ENCODE results near the gene EHD4.
A peak's percentile ranks its signal among the peaks of the same experiment; 100 is the strongest.

The EHD4 gene

GRCh38 chr15:41992151-41992802 is 19.9 kb upstream of the EHD4 start:
- no peaks in the 10 kb centered on the region for H3K79me2 ChIP-seq (ENCODE audit: insufficient read depth, low read depth)
- H3K27ac ChIP-seq = no peak overlapping the region
- no peak overlapping the region for H3K4me3 ChIP-seq (IDR thresholded peaks at IDR 0.05; ENCODE audit: insufficient read depth, low read depth, low read length)
- no peak overlapping the region for H3K9ac ChIP-seq
- TF ChIP-seq, protein P1, sequence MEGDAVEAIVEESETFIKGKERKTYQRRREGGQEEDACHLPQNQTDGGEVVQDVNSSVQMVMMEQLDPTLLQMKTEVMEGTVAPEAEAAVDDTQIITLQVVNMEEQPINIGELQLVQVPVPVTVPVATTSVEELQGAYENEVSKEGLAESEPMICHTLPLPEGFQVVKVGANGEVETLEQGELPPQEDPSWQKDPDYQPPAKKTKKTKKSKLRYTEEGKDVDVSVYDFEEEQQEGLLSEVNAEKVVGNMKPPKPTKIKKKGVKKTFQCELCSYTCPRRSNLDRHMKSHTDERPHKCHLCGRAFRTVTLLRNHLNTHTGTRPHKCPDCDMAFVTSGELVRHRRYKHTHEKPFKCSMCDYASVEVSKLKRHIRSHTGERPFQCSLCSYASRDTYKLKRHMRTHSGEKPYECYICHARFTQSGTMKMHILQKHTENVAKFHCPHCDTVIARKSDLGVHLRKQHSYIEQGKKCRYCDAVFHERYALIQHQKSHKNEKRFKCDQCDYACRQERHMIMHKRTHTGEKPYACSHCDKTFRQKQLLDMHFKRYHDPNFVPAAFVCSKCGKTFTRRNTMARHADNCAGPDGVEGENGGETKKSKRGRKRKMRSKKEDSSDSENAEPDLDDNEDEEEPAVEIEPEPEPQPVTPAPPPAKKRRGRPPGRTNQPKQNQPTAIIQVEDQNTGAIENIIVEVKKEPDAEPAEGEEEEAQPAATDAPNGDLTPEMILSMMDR (conservative IDR thresholded peaks at IDR 0.05; ENCODE audit: low read depth, low read length) = no peak
- H4K20me1 ChIP-seq (ENCODE audit: insufficient read depth) = no peaks in the 10 kb centered on the region
- H3K4me1 ChIP-seq (ENCODE audit: low read depth, poor library complexity, severe bottlenecking) = no peaks in the 10 kb centered on the region
- H3K4me2 ChIP-seq = no peak overlapping the region
- H3K36me3 ChIP-seq (ENCODE audit: insufficient read depth) = no peaks in the 10 kb centered on the region
- no peaks in the 10 kb centered on the region for H3K27me3 ChIP-seq (ENCODE audit: insufficient read depth, low read depth)
- no peak overlapping the region for H2AFZ ChIP-seq (ENCODE audit: low read depth)

GRCh38 chr15:41990691-41991090 is 18.3 kb upstream of the EHD4 start:
- H3K9ac ChIP-seq = no peak overlapping the region
- H3K36me3 ChIP-seq (ENCODE audit: insufficient read depth) = no peaks in the 10 kb centered on the region
- H4K20me1 ChIP-seq (ENCODE audit: insufficient read depth) = no peaks in the 10 kb centered on the region
- no peak overlapping the region for H3K27ac ChIP-seq
- H3K79me2 ChIP-seq (ENCODE audit: insufficient read depth, low read depth) = no peaks in the 10 kb centered on the region
- H3K4me2 ChIP-seq = no peak overlapping the region
- no peak overlapping the region for H3K4me3 ChIP-seq (IDR thresholded peaks at IDR 0.05; ENCODE audit: insufficient read depth, low read depth, low read length)
- no peak overlapping the region for H2AFZ ChIP-seq (ENCODE audit: low read depth)
- TF ChIP-seq, protein P1 (conservative IDR thresholded peaks at IDR 0.05; ENCODE audit: low read depth, low read length) = no peak
- H3K4me1 ChIP-seq (ENCODE audit: low read depth, poor library complexity, severe bottlenecking) = no peaks in the 10 kb centered on the region
- no peaks in the 10 kb centered on the region for H3K27me3 ChIP-seq (ENCODE audit: insufficient read depth, low read depth)

- Histone ChIP-seq H3K79me2 (ENCODE audit: insufficient read depth, low read depth) (no peaks in the 10 kb centered on the region), H4K20me1 (ENCODE audit: insufficient read depth) (no peaks in the 10 kb centered on the region), H2AFZ (ENCODE audit: low read depth) (no peak overlapping the region)
Measured at GRCh38 chr15:41990243-41990605, 17.9 kb upstream of the EHD4 start.

DNA sequence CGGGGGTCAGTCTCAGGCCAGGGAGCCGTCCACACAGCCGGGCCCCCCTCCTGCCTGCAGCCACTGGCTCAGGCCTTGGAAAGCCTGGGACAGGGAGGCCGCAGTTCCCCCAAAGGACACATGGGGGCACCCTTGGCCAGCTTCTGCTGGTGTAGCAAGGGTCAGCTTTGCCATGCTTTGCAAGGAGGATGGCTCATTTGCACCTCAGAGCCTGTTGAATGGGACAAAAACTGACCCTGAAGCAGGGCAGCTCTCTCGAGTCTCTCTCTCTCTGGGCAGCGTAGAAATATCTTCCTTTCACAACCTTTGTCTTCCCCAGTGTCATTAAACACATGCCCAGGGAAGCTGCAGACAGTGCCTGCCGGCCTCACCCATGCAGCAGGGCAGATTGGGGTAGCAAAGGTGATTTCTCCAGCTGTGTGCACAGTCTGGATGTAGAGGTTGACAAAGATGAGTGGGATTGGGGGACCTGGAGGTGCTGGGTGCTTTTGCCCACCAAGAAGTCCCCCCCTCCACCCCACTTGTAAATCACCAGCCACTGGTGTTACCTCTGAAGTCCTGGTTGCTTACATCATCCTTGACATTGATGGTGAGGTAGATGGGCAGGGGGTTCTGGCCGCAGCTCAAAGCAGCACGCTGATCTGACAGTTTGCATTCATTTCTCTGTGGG is 17.4 kb upstream of the EHD4 start:
- no peak overlapping the region for H2AFZ ChIP-seq (ENCODE audit: low read depth)
- no peaks in the 10 kb centered on the region for H3K27me3 ChIP-seq (ENCODE audit: insufficient read depth, low read depth)
- H3K9ac ChIP-seq = no peak overlapping the region
- H3K4me3 ChIP-seq (IDR thresholded peaks at IDR 0.05; ENCODE audit: insufficient read depth, low read depth, low read length) = no peak overlapping the region
- no peaks in the 10 kb centered on the region for H4K20me1 ChIP-seq (ENCODE audit: insufficient read depth)
- H3K79me2 ChIP-seq (ENCODE audit: insufficient read depth, low read depth) = no peaks in the 10 kb centered on the region
- H3K4me2 ChIP-seq = no peak overlapping the region
- no peaks in the 10 kb centered on the region for H3K36me3 ChIP-seq (ENCODE audit: insufficient read depth)
- H3K27ac ChIP-seq = no peak overlapping the region
- no peaks in the 10 kb centered on the region for H3K4me1 ChIP-seq (ENCODE audit: low read depth, poor library complexity, severe bottlenecking)
- TF ChIP-seq, protein P1 (conservative IDR thresholded peaks at IDR 0.05; ENCODE audit: low read depth, low read length) = peak; percentile 89

More at GRCh38 chr15:41990243-41990605, 17.9 kb upstream of the EHD4 start:
- no peak overlapping the region for H3K4me3 ChIP-seq (IDR thresholded peaks at IDR 0.05; ENCODE audit: insufficient read depth, low read depth, low read length)
- no peaks in the 10 kb centered on the region for H3K4me1 ChIP-seq (ENCODE audit: low read depth, poor library complexity, severe bottlenecking)
- H3K27me3 ChIP-seq (ENCODE audit: insufficient read depth, low read depth) = no peaks in the 10 kb centered on the region
- TF ChIP-seq, protein P1 (conservative IDR thresholded peaks at IDR 0.05; ENCODE audit: low read depth, low read length) = no peak
- no peak overlapping the region for H3K9ac ChIP-seq
- no peaks in the 10 kb centered on the region for H3K36me3 ChIP-seq (ENCODE audit: insufficient read depth)
- no peak overlapping the region for H3K27ac ChIP-seq
- no peak overlapping the region for H3K4me2 ChIP-seq

Data from KMS-11 (cell line).